IMR-90 (cell line): Measurements from ENCODE around the gene TAF1D. TPM values are rescaled to one million over a fixed set of nuclear protein-coding genes. Genes with fewer than 3 reads are reported as not detected.

Source experiments
- ATAC-seq: fragments of 200-7000 bp; cut with Tn5 transposase; 2 replicates; pipeline ENCODE4 v1.9.1; 2020; ENCODE audit warnings: low read depth, mild to moderate bottlenecking, moderate library complexity
- BruUV-seq: library from RNA; stranded (reverse); fragments of 400-500 nt; replicated peaks from 2 replicates; lab custom pipeline; 2021; lab: Mats Ljungman, UMichigan
- CTCF ChIA-PET: fragments of 300-600 bp; formaldehyde crosslinking; extraction: SDS; loops from one replicate; lab custom pipeline; 2021; ENCODE audit warnings: antibody characterized with exemption; lab: Yijun Ruan, JAX
- POLR2A ChIA-PET: fragments of 300-600 bp; sonication (Branson Sonifier 250); formaldehyde crosslinking; loops from one replicate; lab custom pipeline; 2022; ENCODE audit warnings: antibody characterized with exemption; ENCODE audit not compliant: unreplicated experiment; lab: Charles Lee
- DNase-seq: peaks from one replicate; pipeline ENCODE4 v3.0.0; 2013
- H2AFZ ChIP-seq: replicated peaks from 2 replicates; pipeline ENCODE3; 2013; ENCODE audit warnings: low read length, mild to moderate bottlenecking; ENCODE audit not compliant: poor library complexity
- H2AK5ac ChIP-seq: 2 replicates; pipeline ENCODE4 v1.6.1; 2013; ENCODE audit warnings: low read depth, low read length, inconsistent platforms
- H2AK9ac ChIP-seq: replicated peaks from 2 replicates; pipeline ENCODE3; 2013; ENCODE audit warnings: mild to moderate bottlenecking, low read depth, low read length, moderate library complexity; ENCODE audit not compliant: poor library complexity
- H2BK120ac ChIP-seq: 2 replicates; pipeline ENCODE4 v1.6.1; 2013; ENCODE audit warnings: low read depth, low read length, inconsistent platforms
- H2BK15ac ChIP-seq: 3 replicates; pipeline ENCODE4 v1.6.1; 2013; ENCODE audit warnings: low read depth, low read length, inconsistent platforms
- H2BK20ac ChIP-seq: 2 replicates; pipeline ENCODE4 v1.6.1; 2013; ENCODE audit warnings: low read depth, mild to moderate bottlenecking, inconsistent platforms, low read length, moderate library complexity
- H2BK5ac ChIP-seq: 2 replicates; pipeline ENCODE4 v1.6.1; 2013; ENCODE audit warnings: mild to moderate bottlenecking, low read depth, low read length, inconsistent platforms; ENCODE audit not compliant: poor library complexity, severe bottlenecking
- H3K14ac ChIP-seq: replicated peaks from 2 replicates; pipeline ENCODE4 v1.6.1; 2013; ENCODE audit warnings: low read depth, low read length, inconsistent platforms
- H3K18ac ChIP-seq: 2 replicates; pipeline ENCODE4 v1.6.1; 2013; ENCODE audit warnings: low read depth, low read length, control low read depth
- H3K23ac ChIP-seq: 2 replicates; pipeline ENCODE4 v1.6.1; 2013; ENCODE audit warnings: low read depth, low read length, inconsistent platforms
- H3K27ac ChIP-seq: 2 replicates; pipeline ENCODE4 v1.5.1; 2013; ENCODE audit warnings: mild to moderate bottlenecking, control low read depth, low read length; ENCODE audit not compliant: insufficient read depth
- H3K27me3 ChIP-seq: 2 replicates; pipeline ENCODE4 v1.6.1; 2013; ENCODE audit warnings: low read length; ENCODE audit not compliant: control insufficient read depth, insufficient read depth
- H3K36me3 ChIP-seq: 2 replicates; pipeline ENCODE4 v1.6.1; 2013; ENCODE audit warnings: low read length, mixed read lengths; ENCODE audit not compliant: control insufficient read depth, insufficient read depth
- H3K4ac ChIP-seq: 2 replicates; pipeline ENCODE4 v1.6.1; 2013; ENCODE audit warnings: low read depth, low read length, inconsistent platforms
- H3K4me1 ChIP-seq: 2 replicates; pipeline ENCODE4 v1.6.1; 2013; ENCODE audit warnings: low read length, mixed read lengths; ENCODE audit not compliant: control insufficient read depth, insufficient read depth
- H3K4me2 ChIP-seq: 2 replicates; pipeline ENCODE4 v1.6.1; 2013; ENCODE audit warnings: low read depth, mild to moderate bottlenecking, control low read depth, low read length, moderate library complexity
- H3K4me3 ChIP-seq: 2 replicates; pipeline ENCODE4 v1.5.1; 2013; ENCODE audit warnings: low read depth, mild to moderate bottlenecking, control low read depth, low read length, moderate library complexity; ENCODE audit not compliant: insufficient read depth
- H3K56ac ChIP-seq: 2 replicates; pipeline ENCODE4 v1.6.1; 2013; ENCODE audit warnings: low read length, inconsistent platforms; ENCODE audit not compliant: insufficient read depth; ENCODE audit errors: extremely low read depth
- H3K79me1 ChIP-seq, 2 experiments: 2 replicates each; pipeline ENCODE4 v1.6.1; 2013; ENCODE audit warnings: low read length in 2 of 2, inconsistent platforms in 1 of 2, low read depth in 1 of 2
- H3K9ac ChIP-seq: 2 replicates; pipeline ENCODE4 v1.6.1; 2013; ENCODE audit warnings: low read depth, low read length, control low read depth
- H3K9me1 ChIP-seq: 2 replicates; pipeline ENCODE4 v1.6.1; 2013; ENCODE audit warnings: low read length, inconsistent platforms; ENCODE audit not compliant: insufficient read depth
- H3K9me3 ChIP-seq: 2 replicates; pipeline ENCODE4 v1.6.1; 2013; ENCODE audit warnings: low read length; ENCODE audit not compliant: control insufficient read depth, insufficient read depth
- H4K20me1 ChIP-seq: 2 replicates; pipeline ENCODE4 v1.6.1; 2013; ENCODE audit warnings: low read length, inconsistent platforms; ENCODE audit not compliant: insufficient read depth
- H4K5ac ChIP-seq: 2 replicates; pipeline ENCODE4 v1.6.1; 2013; ENCODE audit warnings: mild to moderate bottlenecking, low read depth, low read length, control low read depth
- H4K8ac ChIP-seq, 2 experiments: 2 replicates each; pipeline ENCODE4 v1.6.1; 2013; ENCODE audit warnings: low read depth in 2 of 2, low read length in 2 of 2, control low read depth in 1 of 2, inconsistent platforms in 1 of 2
- H4K91ac ChIP-seq: 2 replicates; pipeline ENCODE4 v1.6.1; 2013; ENCODE audit warnings: low read depth, low read length, inconsistent platforms; ENCODE audit not compliant: insufficient read depth
- CEBPB ChIP-seq: IDR thresholded peaks from 2 replicates; pipeline ENCODE4 v1.6.1; 2012; ENCODE audit warnings: low read depth, low read length, improper control_type of control experiment
- CHD1 ChIP-seq: IDR thresholded peaks from 2 replicates; pipeline ENCODE4 v1.6.1; 2012; ENCODE audit warnings: low read depth, low read length, improper control_type of control experiment
- FOS ChIP-seq: fragments of 150-350 bp; IDR thresholded peaks from 2 replicates; pipeline ENCODE4 v1.6.1; 2016; ENCODE audit warnings: low read depth, low read length
- MAZ ChIP-seq: IDR thresholded peaks from 2 replicates; pipeline ENCODE4 v1.6.1; 2012; ENCODE audit warnings: low read depth, mild to moderate bottlenecking, low read length, improper control_type of control experiment, moderate library complexity, borderline replicate concordance
- NFE2L2 ChIP-seq: fragments of 150-350 bp; IDR thresholded peaks from 2 replicates; pipeline ENCODE4 v1.6.1; 2016; ENCODE audit warnings: low read depth, mild to moderate bottlenecking, low read length
- POLR2A ChIP-seq: IDR thresholded peaks from 2 replicates; pipeline ENCODE4 v1.6.1; 2012; ENCODE audit warnings: mild to moderate bottlenecking, low read depth, low read length
- RFX5 ChIP-seq: IDR thresholded peaks from 2 replicates; pipeline ENCODE4 v1.8.0; 2012; ENCODE audit warnings: low read depth, mild to moderate bottlenecking, low read length, moderate library complexity
- dilution Hi-C: fragments of 300-500 bp; cut with HindIII; formaldehyde crosslinking; loops from one replicate; pipeline ENCODE4 v1.14.3; 2018; ENCODE audit warnings: low sequenced_read_pairs; ENCODE audit not compliant: unreplicated experiment
- in situ Hi-C: fragments of 300-500 bp; cut with MboI; formaldehyde crosslinking; loops from 3 replicates; pipeline ENCODE4 v1.14.3; 2019; ENCODE audit warnings: low sequenced_read_pairs, inconsistent platforms, mixed read lengths
- intact Hi-C: fragments of 100-400 bp; cut with micrococcal nuclease; formaldehyde crosslinking; loops from 2 replicates; pipeline ENCODE4 v1.10.0; 2022
- polyA plus RNA-seq, 3 experiments: library from polyadenylated mRNA; depleted of rRNA; stranded (reverse); fragments of >200 nt; gene quantifications; 2 replicates each; pipeline ENCODE4 v1.2.3, GENCODE V29; 2012; ENCODE audit warnings: low replicate concordance in 1 of 3
- total RNA-seq: library from RNA; depleted of rRNA; stranded (reverse); fragments of >200 nt; gene quantifications from 2 replicates; pipeline ENCODE4 v1.2.3, GENCODE V29; 2012
- TF ChIP-seq, protein P1 (sequence below): fragments of 150-350 bp; IDR thresholded peaks from 2 replicates; pipeline ENCODE4 v1.6.1; 2017; ENCODE audit warnings: mild to moderate bottlenecking, antibody characterized with exemption, low read length, low read depth
- TF ChIP-seq, protein P2 (sequence below): fragments of 150-350 bp; IDR thresholded peaks from 2 replicates; pipeline ENCODE4 v1.6.1; 2016; ENCODE audit warnings: low read depth, mild to moderate bottlenecking, low read length, moderate library complexity, borderline replicate concordance

TAF1D gene
- total and polyA plus RNA-seq, 2 of the 4 experiments (the other 2 are of a cell fraction), result 56.8 to 133 TPM

DNA sequence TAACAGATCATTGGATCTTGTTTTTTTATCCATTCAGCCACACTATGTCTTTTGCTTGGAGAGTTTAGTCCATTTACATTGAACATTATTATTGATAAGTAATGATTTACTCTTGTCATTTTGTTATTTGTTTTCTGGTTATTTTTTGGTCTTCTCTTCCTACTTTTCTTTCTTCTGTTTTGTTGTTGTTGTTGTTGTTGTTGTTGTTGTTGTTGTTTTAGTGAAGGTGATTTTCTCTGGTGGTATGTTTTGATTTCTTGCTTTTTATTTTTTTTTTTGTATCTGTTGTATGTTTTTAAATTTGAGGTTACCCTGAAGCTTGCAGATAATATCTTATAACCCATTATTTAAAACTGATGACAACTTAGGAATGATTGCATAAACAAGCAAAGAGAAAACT, 28.6 kb downstream of the TAF1D start:
- Histone ChIP-seq H4K5ac (no peak overlapping the region), H3K27ac (no peak overlapping the region), H2AK5ac (no peak overlapping the region), H3K27me3 (no peaks in the 10 kb centered on the region), H2AFZ (no peak overlapping the region), H2AK9ac (no peak overlapping the region), H3K23ac (no peak overlapping the region), H3K4me2 (no peak overlapping the region), H3K79me1 (peaks cover 11 to 18% of the 10 kb centered on the region in 2 experiments), H4K8ac (no peak overlapping the region), H2BK5ac (no peak overlapping the region), H3K4ac (no peak overlapping the region), H3K9me3 (peaks cover 2% of the 10 kb centered on the region), H4K91ac (no peak overlapping the region), H3K9ac (no peak overlapping the region), H3K36me3 (peaks cover 18% of the 10 kb centered on the region), H3K4me3 (no peak overlapping the region), H3K4me1 (no peaks in the 10 kb centered on the region), H4K20me1 (no peaks in the 10 kb centered on the region), H2BK20ac (no peak overlapping the region), H3K18ac (no peak overlapping the region), H2BK15ac (no peak overlapping the region), H3K14ac (no peak overlapping the region), H3K56ac (no peak overlapping the region), H3K9me1 (0 out of 2 replicates have a peak, but pooled peaks cover 4% of the 10 kb centered on the region), H2BK120ac (no peak overlapping the region)
- ATAC-seq (no peak), DNase-seq (no peak)
- ChIA-PET CTCF (no interaction called here), POLR2A (no interaction called here)
- intact Hi-C loops (no loop called here), in situ Hi-C loops (no loop called here), dilution Hi-C loops (no loop called here)
- no TSS peak for BruUV-seq
- TF ChIP-seq POLR2A (no peak), NFE2L2 (no peak), CHD1 (no peak), FOS (no peak), RFX5 (no peak), CEBPB (no peak), MAZ (no peak)
- TF ChIP-seq, protein P1, sequence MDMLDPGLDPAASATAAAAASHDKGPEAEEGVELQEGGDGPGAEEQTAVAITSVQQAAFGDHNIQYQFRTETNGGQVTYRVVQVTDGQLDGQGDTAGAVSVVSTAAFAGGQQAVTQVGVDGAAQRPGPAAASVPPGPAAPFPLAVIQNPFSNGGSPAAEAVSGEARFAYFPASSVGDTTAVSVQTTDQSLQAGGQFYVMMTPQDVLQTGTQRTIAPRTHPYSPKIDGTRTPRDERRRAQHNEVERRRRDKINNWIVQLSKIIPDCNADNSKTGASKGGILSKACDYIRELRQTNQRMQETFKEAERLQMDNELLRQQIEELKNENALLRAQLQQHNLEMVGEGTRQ, result no peak
- TF ChIP-seq, protein P2, sequence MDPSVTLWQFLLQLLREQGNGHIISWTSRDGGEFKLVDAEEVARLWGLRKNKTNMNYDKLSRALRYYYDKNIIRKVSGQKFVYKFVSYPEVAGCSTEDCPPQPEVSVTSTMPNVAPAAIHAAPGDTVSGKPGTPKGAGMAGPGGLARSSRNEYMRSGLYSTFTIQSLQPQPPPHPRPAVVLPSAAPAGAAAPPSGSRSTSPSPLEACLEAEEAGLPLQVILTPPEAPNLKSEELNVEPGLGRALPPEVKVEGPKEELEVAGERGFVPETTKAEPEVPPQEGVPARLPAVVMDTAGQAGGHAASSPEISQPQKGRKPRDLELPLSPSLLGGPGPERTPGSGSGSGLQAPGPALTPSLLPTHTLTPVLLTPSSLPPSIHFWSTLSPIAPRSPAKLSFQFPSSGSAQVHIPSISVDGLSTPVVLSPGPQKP, result no peak
